ENCODE results near the gene CCNDBP1. TPM values are rescaled to one million over a fixed set of nuclear protein-coding genes. Genes with fewer than 3 reads are reported as not detected.

Gene CCNDBP1
- total and polyA plus RNA-seq, 2 experiments from 2014 or later, result 87.9 to 100 TPM

DNA sequence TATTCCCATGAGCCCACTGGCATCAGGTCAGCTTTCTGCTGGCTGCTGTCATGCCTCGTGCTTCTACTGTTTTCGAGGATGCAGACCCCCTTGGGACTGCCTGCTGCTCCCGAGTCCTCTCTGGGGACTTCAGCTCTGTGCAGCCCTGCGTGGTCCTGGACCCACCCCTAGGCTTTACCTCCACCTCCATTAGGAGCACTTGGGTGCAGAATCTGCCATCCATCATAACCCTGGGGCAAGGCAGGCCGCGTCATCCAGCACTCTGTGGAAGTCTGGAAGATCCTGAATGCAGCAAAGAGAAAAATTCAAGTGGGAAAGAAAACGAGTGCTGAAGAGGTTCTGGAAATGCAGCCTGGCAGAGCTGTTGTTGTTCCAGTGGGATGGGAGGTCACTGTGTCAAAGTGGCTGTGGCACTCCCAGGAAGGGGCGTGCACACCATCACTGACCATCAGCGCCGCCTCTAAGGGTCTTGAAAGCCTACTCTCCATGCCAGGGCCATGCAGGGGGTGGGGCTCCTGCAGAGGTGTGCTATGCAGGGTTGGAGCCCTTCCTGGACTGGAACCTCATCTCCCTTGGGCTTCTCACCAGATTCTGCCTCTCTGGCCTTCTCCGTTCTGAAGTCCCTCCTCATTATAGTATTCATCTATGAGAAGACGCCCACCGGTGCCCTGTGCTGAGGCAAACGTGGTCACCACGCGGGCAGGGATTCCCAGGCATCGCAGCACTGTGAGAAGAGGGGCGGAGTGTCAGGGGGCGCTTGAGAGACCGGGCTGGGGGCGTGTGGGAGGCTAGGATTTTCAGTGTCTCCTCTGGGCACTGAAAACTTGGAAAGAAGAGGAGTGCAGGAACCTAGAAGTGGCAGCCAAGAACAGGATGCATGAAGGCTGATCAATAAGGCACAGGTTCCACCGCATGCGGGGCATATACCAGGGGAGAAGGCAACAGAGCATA, 23.1 kb downstream of the CCNDBP1 start:
- in situ Hi-C loops (cut with MboI), result no loop called here
- 46 to 49% methylated on average over 22 to 23 of the region's 23 CpGs for WGBS, 2 experiments (ENCODE audit: low coverage in 1 of 2, low lambda C conversion rate in 2 of 2, missing lambda C conversion rate in 2 of 2)

DNA sequence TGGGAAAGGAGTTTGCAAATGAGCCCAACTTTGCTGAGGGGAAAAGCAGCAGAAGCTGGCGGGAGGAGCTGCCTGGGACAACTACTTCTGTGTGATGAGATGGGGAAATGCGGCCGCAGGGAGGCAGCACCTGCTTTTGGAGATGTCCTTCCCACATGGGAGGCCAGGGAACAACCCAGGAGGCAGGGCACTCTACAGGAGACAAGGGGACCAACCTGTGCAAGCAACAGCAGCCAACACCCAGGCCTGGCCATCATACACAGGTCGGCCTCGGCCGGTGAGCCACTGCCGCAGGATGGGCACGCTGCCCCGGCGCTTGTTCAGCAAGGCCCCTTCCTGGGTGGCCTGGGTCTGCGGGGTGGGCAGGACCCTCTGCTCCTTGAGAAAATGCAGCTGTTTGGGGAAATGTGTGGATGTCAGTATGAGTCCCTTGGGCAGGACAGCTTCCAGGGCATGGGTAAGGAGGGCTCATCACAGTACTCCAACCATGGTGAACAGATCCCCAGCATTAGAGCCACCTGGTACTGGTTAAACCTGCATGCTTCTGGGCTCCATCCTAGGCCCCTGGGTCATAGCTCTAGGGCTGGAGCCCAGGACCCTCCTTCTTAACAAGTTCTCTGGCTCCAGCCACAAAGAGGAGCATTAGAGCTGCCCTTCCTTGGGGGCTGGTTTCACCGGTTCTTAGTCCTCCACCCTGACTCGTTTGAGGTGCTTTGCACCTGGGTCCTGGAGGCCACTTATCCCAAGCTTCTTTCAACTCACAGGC, 24.0 kb downstream of the CCNDBP1 start:
- Histone ChIP-seq H3K36me3 (ENCODE audit: low read depth) (no peaks in the 10 kb centered on the region), H3K27me3 (replicated peaks; ENCODE audit: insufficient read depth) (peaks cover 32% of the 10 kb centered on the region), H3K79me2 (ENCODE audit: insufficient read depth) (no peaks in the 10 kb centered on the region), H3K4me1 (ENCODE audit: insufficient read depth) (no peaks in the 10 kb centered on the region), H3K4me2 (ENCODE audit: unreplicated experiment) (no peak overlapping the region), H3F3A (ENCODE audit: insufficient read depth) (no peaks in the 10 kb centered on the region), H3K9me2 (ENCODE audit: insufficient read depth) (no peaks in the 10 kb centered on the region), H2AFZ (no peak overlapping the region), H3K27ac (no peak overlapping the region), H3K9ac (no peak overlapping the region), H3K9me3 (ENCODE audit: low read depth) (no peaks in the 10 kb centered on the region), H3K4me3 (no peak overlapping the region), H4K20me1 (ENCODE audit: insufficient read depth) (no peaks in the 10 kb centered on the region)
- DNase-seq, result peak; percentile 29
- in situ Hi-C loops (cut with MboI), result no loop called here
- TF ChIP-seq EZH2 (IDR thresholded peaks at IDR 0.05; ENCODE audit: insufficient read depth, poor library complexity, severe bottlenecking), result no peak
- no peak for TF ChIP-seq EZH2phosphoT487 (IDR thresholded peaks at IDR 0.05; ENCODE audit: insufficient read depth, low read depth)
- WGBS, 2 experiments (ENCODE audit: low coverage in 1 of 2, low lambda C conversion rate in 2 of 2, missing lambda C conversion rate in 2 of 2), result 76 to 79% methylated on average over 13 of the region's 13 CpGs

More for the DNA sequence above, 23.1 kb downstream of the CCNDBP1 start:
- Histone ChIP-seq H3K9ac (no peak overlapping the region), H3K4me3 (no peak overlapping the region), H3K36me3 (ENCODE audit: low read depth) (no peaks in the 10 kb centered on the region), H3K4me1 (ENCODE audit: insufficient read depth) (no peaks in the 10 kb centered on the region), H4K20me1 (ENCODE audit: insufficient read depth) (no peaks in the 10 kb centered on the region), H3K9me3 (ENCODE audit: low read depth) (no peaks in the 10 kb centered on the region), H3K79me2 (ENCODE audit: insufficient read depth) (no peaks in the 10 kb centered on the region), H3K27me3 (replicated peaks; ENCODE audit: insufficient read depth) (peaks cover 32% of the 10 kb centered on the region), H2AFZ (no peak overlapping the region), H3K27ac (no peak overlapping the region), H3K9me2 (ENCODE audit: insufficient read depth) (no peaks in the 10 kb centered on the region), H3K4me2 (ENCODE audit: unreplicated experiment) (no peak overlapping the region), H3F3A (ENCODE audit: insufficient read depth) (no peaks in the 10 kb centered on the region)
- no peak for DNase-seq
- TF ChIP-seq EZH2phosphoT487 (IDR thresholded peaks at IDR 0.05; ENCODE audit: insufficient read depth, low read depth) (no peak), EZH2 (IDR thresholded peaks at IDR 0.05; ENCODE audit: insufficient read depth, poor library complexity, severe bottlenecking) (no peak)

DNA sequence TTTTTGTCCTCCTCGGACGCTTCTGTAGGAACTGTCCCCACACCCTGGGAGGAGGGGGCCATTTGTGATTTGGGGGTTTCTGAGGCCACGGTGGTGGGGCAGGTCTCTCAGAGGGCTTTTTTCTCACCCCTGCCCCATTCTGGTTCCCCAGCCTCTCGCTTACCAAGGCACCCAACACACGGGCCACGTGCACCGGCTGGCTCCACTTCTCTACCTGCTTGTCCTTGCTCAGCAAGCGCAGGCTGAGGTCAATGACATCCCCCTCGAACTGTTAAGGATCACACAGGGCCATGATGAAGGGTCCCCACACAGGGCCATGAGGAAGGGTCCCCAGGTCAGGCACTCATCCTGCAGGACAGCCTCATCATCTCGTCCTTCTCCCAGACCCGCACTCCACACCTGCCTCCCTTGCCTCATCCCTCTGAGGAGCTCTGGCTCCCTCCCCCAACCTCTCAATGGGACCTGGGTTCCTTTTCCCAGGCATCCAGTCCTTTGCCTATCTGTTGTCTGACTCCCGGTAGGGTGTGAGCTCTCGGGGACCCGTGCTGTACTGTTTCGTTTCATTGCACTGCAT, 25.1 kb downstream of the CCNDBP1 start:
- Histone ChIP-seq H3K9me2 (ENCODE audit: insufficient read depth) (no peaks in the 10 kb centered on the region), H3K27ac (no peak overlapping the region), H2AFZ (no peak overlapping the region), H4K20me1 (ENCODE audit: insufficient read depth) (no peaks in the 10 kb centered on the region), H3K27me3 (replicated peaks; ENCODE audit: insufficient read depth) (peaks cover 32% of the 10 kb centered on the region), H3K9ac (no peak overlapping the region), H3K9me3 (ENCODE audit: low read depth) (no peaks in the 10 kb centered on the region), H3K79me2 (ENCODE audit: insufficient read depth) (no peaks in the 10 kb centered on the region), H3K4me2 (ENCODE audit: unreplicated experiment) (no peak overlapping the region), H3K4me3 (no peak overlapping the region), H3K4me1 (ENCODE audit: insufficient read depth) (no peaks in the 10 kb centered on the region), H3F3A (ENCODE audit: insufficient read depth) (no peaks in the 10 kb centered on the region), H3K36me3 (ENCODE audit: low read depth) (no peaks in the 10 kb centered on the region)
- no peak for TF ChIP-seq EZH2phosphoT487 (IDR thresholded peaks at IDR 0.05; ENCODE audit: insufficient read depth, low read depth)
- TF ChIP-seq EZH2 (IDR thresholded peaks at IDR 0.05; ENCODE audit: insufficient read depth, poor library complexity, severe bottlenecking), result no peak
- in situ Hi-C loops (cut with MboI), result no loop called here
- WGBS, 2 experiments (ENCODE audit: low coverage in 1 of 2, low lambda C conversion rate in 2 of 2, missing lambda C conversion rate in 2 of 2), result 68 to 80% methylated on average over 13 to 15 of the region's 15 CpGs
- no peak for DNase-seq

DNA sequence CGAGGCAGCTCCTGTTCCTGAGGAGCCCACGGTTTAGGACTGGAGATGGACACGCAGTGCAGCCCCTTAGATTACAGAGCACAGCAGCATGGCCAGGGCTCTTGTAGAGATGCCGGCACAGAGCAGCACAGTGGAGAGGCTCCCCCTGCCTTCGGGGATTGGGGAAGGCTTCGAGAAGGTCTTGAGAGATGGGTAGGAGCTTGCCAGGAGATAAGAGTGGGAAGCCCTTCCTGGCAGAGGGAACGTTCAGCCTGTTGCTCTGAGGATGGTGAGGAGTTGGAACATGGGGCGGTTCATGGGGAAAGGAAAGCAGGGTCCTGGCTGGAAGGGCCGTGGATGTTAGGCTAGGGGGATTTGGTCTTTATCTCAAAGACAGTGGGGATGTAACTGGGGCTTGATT, 25.6 kb downstream of the CCNDBP1 start:
- WGBS, 2 experiments (ENCODE audit: low coverage in 1 of 2, low lambda C conversion rate in 2 of 2, missing lambda C conversion rate in 2 of 2), result 68 to 69% methylated on average over 9 of the region's 9 CpGs
- TF ChIP-seq EZH2phosphoT487 (IDR thresholded peaks at IDR 0.05; ENCODE audit: insufficient read depth, low read depth), result no peak
- TF ChIP-seq EZH2 (IDR thresholded peaks at IDR 0.05; ENCODE audit: insufficient read depth, poor library complexity, severe bottlenecking), result no peak
- H3K4me1 ChIP-seq (ENCODE audit: insufficient read depth), result no peaks in the 10 kb centered on the region
- no peaks in the 10 kb centered on the region for H3K9me3 ChIP-seq (ENCODE audit: low read depth)
- H3K36me3 ChIP-seq (ENCODE audit: low read depth), result no peaks in the 10 kb centered on the region
- in situ Hi-C loops (cut with MboI), result no loop called here
- H3K27me3 ChIP-seq (replicated peaks; ENCODE audit: insufficient read depth), result peaks cover 32% of the 10 kb centered on the region
- H3F3A ChIP-seq (ENCODE audit: insufficient read depth), result no peaks in the 10 kb centered on the region
- no peak overlapping the region for H2AFZ ChIP-seq
- no peak overlapping the region for H3K9ac ChIP-seq
- no peak overlapping the region for H3K27ac ChIP-seq
- H3K4me3 ChIP-seq, result no peak overlapping the region
- no peak for DNase-seq
- H3K4me2 ChIP-seq (ENCODE audit: unreplicated experiment), result no peak overlapping the region
- H4K20me1 ChIP-seq (ENCODE audit: insufficient read depth), result no peaks in the 10 kb centered on the region
- no peaks in the 10 kb centered on the region for H3K79me2 ChIP-seq (ENCODE audit: insufficient read depth)
- H3K9me2 ChIP-seq (ENCODE audit: insufficient read depth), result no peaks in the 10 kb centered on the region
